Testis (tissue), 2 donors: Measurements from ENCODE around the gene ITPR2.

Source experiments
- POLR2A ChIP-seq: fragments of 450-650 bp; IDR thresholded peaks from one replicate; pipeline ENCODE4 v1.6.1; 2017; ENCODE audit warnings: antibody characterized with exemption, mild to moderate bottlenecking, moderate library complexity
- TF ChIP-seq, protein P1 (sequence below), 3 experiments: fragments of 450-650 bp in 2 of 3; fragments of 200-600 bp in 1 of 3; sonication (generic) in 1 of 3; IDR thresholded peaks; one replicate each; pipeline ENCODE4 v1.5.1; 2016 to 2019; ENCODE audit warnings: antibody characterized with exemption in 3 of 3, mild to moderate bottlenecking in 2 of 3, moderate library complexity in 1 of 3

DNA sequence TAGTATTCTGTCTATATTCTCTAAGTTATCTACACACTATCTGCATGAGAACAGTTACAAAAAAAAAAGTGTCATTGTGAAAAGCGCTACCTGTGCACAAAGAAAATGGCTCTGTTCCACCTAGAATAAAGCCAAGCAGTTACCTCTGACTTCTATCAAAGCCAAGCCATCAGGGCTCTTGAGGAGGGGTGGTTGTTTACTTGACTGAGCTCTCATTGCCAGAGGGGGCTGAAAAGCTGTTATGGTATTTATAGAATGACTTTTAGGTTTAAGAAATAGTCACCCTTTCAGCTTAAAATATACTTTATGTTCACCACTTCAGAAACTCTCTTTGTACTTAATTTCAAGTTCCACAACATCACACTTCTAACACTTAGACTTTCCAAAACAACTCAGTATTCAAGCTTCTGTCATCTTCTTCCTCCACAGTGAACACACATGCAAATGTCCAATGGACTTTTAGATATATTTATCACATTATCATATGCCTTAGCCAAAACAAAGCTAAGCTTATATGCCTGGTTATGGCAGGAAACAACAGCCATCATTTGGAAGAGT lies 7.5 kb downstream of the ITPR2 start:
- TF ChIP-seq, protein P1, sequence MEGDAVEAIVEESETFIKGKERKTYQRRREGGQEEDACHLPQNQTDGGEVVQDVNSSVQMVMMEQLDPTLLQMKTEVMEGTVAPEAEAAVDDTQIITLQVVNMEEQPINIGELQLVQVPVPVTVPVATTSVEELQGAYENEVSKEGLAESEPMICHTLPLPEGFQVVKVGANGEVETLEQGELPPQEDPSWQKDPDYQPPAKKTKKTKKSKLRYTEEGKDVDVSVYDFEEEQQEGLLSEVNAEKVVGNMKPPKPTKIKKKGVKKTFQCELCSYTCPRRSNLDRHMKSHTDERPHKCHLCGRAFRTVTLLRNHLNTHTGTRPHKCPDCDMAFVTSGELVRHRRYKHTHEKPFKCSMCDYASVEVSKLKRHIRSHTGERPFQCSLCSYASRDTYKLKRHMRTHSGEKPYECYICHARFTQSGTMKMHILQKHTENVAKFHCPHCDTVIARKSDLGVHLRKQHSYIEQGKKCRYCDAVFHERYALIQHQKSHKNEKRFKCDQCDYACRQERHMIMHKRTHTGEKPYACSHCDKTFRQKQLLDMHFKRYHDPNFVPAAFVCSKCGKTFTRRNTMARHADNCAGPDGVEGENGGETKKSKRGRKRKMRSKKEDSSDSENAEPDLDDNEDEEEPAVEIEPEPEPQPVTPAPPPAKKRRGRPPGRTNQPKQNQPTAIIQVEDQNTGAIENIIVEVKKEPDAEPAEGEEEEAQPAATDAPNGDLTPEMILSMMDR (IDR thresholded peaks at IDR 0.05), result no peak
- no peak for TF ChIP-seq POLR2A
